ENCODE measurements around the gene XIRP2. TPM values are rescaled to one million over a fixed set of nuclear protein-coding genes. Genes with fewer than 3 reads are reported as not detected.
A peak's percentile ranks its signal among the peaks of the same experiment; 100 is the strongest.

The XIRP2 gene
- total RNA-seq, 1 experiment from 2014 or later, result under 0.01 TPM

GRCh38 chr2:167287212-167287611, 398.9 kb downstream of the XIRP2 start:
- no peak for DNase-seq (ENCODE audit: low read depth)

GRCh38 chr2:167289651-167290410, 401.6 kb downstream of the XIRP2 start:
- DNase-seq (ENCODE audit: low read depth), result no peak

GRCh38 chr2:167292430-167293171, 404.3 kb downstream of the XIRP2 start, which contains the start of gene B3GALT1:
TSS of gene B3GALT1 (plus strand) at chr2:167293001.
- peak; percentile 80 for DNase-seq (ENCODE audit: low read depth)

- DNase-seq (ENCODE audit: low read depth), result peak; percentile 9
Measured at GRCh38 chr2:167293172-167293781, 405.0 kb downstream of the XIRP2 start.

GRCh38 chr2:167293943-167294775, 405.9 kb downstream of the XIRP2 start:
- DNase-seq (ENCODE audit: low read depth), result peak; percentile 5

GRCh38 chr2:167294776-167295140, 406.5 kb downstream of the XIRP2 start:
- DNase-seq (ENCODE audit: low read depth), result no peak

GRCh38 chr2:167297292-167297691, 409.0 kb downstream of the XIRP2 start:
- DNase-seq (ENCODE audit: low read depth), result no peak

- no peak for DNase-seq (ENCODE audit: low read depth)
Measured at GRCh38 chr2:167298017-167298416, 409.7 kb downstream of the XIRP2 start.

All from LHCN-M2 (cell line).